Activated CD4-positive, CD25-positive, alpha-beta regulatory T cell treated with anti-CD3 and anti-CD28 coated beads, Interleukin-2, amount 50 U/mL, for 72 hours (primary cell): ENCODE results near the gene XRCC2.
"Not testable (repeated sequence)": the region's sequence is repeated elsewhere in the genome, so short reads cannot be mapped to it uniquely, and the experiment has no call there.

ENCODE experiments used
- DNase-seq: peaks from one replicate; pipeline ENCODE4 v3.0.0; 2021

XRCC2 gene

GRCh38 chr7:152675759-152676636, at the start of gene XRCC2:
TSS of gene XRCC2 (minus strand) at chr7:152676141. CDS start at chr7:152676079, 62 bp downstream.
- DNase-seq, result peak; percentile 98

GRCh38 chr7:152723364-152723763, 47.4 kb upstream of the XRCC2 start:
- DNase-seq, result no peak

- not testable (repeated sequence) for DNase-seq
Observed at GRCh38 chr7:152712412-152713042, 36.6 kb upstream of the XRCC2 start.

DNA sequence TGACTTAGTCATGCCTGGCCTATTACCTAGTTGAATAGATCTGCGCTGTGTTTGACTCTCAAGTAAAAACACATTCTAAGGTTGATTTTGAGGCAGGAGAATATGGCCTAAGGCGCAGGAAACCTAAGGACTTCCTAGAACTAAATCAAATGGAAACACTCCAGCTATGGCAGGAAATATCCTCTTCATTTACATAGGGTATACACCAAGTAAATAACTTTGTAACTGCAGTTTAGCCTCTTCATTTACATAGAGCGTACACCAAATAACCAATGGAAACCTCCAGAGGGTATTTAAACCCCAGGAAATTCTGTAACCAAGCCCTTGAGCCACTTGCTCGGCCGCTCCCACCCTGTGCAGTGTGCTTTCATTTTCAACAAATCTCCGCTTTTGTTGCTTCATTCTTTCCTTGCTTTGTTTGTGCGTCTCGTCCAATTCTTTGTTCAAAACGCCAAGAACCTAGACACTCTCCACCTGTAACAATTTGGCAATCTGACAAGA, 35.6 kb upstream of the XRCC2 start:
- DNase-seq, result no peak

DNA sequence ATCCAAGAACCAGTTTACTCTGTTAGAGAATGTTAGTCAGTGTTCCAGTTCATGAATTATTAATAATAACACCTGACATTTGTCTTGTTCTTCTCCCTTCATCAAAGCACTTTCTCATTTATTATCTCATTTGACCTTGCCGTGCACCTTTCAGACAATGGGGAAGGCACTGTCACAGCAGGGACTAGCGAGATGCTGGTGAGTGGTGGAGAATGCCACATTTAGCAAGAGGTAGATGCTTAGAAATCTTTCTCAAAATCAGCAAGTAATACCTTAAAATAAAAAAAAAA, 34.2 kb upstream of the XRCC2 start:
- no peak for DNase-seq

- no peak for DNase-seq
Observed at GRCh38 chr7:152709287-152710152, 33.6 kb upstream of the XRCC2 start.

GRCh38 chr7:152704796-152705384, 28.9 kb upstream of the XRCC2 start:
- no peak for DNase-seq

DNA sequence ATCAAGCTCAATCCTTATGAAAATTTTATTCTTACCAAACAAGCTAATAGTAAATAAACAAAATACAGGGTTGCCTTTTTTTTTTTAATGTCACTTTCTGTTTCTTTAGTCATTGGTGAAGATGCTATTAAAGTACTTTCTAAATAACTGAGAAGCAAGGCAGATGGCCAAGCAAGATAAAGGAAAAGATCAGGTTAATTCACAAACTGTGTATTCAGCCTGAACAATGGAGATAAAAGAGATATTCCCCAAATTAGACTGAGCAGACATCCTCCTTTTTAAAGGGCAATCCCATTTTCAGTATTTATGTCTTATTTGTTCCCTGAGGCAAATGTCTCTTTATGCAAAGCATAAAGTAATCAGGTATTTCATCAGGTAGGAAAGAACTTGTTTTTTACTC, 23.1 kb upstream of the XRCC2 start:
- no peak for DNase-seq

DNA sequence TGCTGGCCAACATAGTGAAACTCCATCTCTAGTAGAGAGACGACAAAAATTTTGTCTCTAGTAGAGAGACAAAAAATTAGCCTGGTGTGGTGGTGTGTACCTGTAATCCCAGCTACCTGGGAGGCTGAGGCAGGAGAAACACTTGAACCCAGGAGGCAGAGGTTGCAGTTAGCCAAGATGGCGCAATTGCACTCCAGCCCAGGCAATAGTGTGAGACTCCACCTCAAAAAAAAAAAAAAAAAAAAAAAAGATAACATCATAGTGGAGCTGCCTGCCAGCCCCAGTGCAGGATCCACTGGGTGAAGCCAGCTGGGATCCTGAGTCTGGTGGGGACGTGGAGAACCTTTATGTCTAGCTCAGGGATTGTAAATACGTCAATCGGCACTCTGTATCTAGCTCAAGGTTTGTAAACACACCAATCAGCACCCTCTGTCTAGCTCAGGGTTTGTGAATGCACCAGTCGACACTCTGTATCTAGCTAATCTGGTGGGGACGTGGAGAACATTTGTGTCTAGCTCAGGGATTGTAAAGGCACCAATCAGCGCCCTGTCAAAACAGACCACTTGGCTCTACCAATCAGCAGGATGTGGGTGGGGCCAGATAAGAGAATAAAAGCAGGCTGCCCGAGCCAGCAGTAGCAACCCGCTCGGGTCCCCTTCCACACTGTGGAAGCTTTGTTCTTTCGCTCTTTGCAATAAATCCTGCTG, 21.5 kb upstream of the XRCC2 start:
- DNase-seq, result not testable (repeated sequence)

GRCh38 chr7:152692196-152692595, 16.3 kb upstream of the XRCC2 start:
- DNase-seq, result not testable (repeated sequence)

GRCh38 chr7:152683297-152683696, 7.4 kb upstream of the XRCC2 start:
- no peak for DNase-seq

GRCh38 chr7:152677808-152678670, 2.1 kb upstream of the XRCC2 start:
- no peak for DNase-seq

GRCh38 chr7:152674860-152675758, 832 bp downstream of the XRCC2 start:
- DNase-seq, result peak; percentile 32

GRCh38 chr7:152673897-152674296, 2.0 kb downstream of the XRCC2 start:
- DNase-seq, result no peak

GRCh38 chr7:152672626-152673025, 3.3 kb downstream of the XRCC2 start:
- no peak for DNase-seq

DNA sequence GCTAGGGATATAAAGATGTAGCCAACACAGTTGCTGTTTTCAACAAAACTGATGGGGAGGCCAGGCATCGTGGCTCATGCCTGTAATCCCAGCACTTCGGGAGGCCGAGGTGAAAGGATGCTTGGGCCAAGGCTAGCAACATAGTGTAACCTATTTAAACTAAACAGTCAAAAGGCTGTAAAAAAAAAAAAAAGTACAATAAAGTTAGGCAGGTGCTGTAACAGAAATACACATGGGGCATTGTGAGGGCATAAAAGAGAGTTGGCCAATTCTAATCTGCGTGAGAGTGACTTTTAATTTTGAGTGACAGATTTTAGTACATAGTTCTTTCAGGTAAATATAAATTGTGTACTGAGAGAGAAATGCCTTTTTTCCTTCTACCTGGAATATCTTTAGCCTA, 6.2 kb downstream of the XRCC2 start:
- DNase-seq, result no peak

- DNase-seq, result no peak
Observed at GRCh38 chr7:152668975-152669374, 7.0 kb downstream of the XRCC2 start.

GRCh38 chr7:152667958-152668357, 8.0 kb downstream of the XRCC2 start:
- no peak for DNase-seq

GRCh38 chr7:152666078-152666477, 9.9 kb downstream of the XRCC2 start:
- no peak for DNase-seq

- DNase-seq, result no peak
Observed at GRCh38 chr7:152664636-152665035, 11.3 kb downstream of the XRCC2 start.
